ENCODE measurements around the gene CA10.

The CA10 gene

DNA sequence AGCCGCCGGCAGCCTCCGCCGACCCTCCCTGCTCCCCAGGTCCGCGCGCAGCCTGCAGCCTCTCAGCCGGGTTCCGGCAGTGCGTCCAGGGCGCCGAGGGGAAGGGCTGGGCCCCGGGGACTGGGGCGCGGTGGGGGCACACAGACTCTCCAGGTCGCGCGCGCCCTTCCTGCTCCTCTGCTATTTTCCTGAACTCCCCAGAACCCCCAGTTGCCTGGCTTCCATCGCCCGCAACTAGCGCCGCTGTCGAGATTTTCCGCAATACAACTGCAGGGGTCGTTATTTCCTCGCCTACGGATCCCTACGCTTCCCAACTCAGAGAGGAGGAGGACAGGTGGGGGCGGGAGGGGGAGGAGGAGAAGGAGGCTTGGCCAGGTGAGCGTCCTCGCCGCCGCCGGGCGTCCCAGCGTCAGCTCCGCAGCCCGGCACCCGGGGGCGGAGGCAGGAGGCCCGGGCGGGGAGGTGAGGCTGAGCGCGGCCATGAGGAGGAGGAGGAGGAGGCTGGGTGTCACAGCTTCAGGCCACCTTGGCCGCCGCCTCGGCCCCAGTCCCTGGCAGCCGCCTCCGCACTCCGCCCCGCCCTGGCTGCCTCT is at the start of gene CA10:
TSS of gene CA10 (minus strand) at position 265 of the 593 bp plus-strand sequence.
- DNase-seq (ENCODE audit: low spot score), result no peak

DNA sequence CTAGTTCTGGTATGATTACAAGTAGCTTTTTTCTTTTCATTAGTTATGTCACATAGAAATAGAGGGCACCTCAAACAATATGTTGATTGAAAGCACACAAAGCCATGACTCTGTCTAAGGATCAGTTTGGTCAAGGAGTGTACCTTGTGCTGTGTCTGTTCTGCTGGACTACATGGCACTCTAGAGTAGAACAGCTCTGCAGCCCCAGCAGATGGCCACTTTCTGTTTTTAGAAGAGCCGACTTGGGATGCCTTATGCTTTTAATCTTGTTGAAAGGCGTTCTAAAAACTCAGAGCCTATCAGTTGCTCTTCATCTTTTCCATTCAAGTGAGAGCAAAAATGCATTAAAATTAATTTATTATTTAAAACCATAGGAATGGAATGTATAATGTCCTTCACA is 49.3 kb upstream of the CA10 start:
- DNase-seq (ENCODE audit: low spot score), result no peak

- no peak for DNase-seq (ENCODE audit: low spot score)
Observed at GRCh38 chr17:52202520-52203080, 44.1 kb upstream of the CA10 start.

GRCh38 chr17:52201767-52202519 is 43.4 kb upstream of the CA10 start:
- no peak for DNase-seq (ENCODE audit: low spot score)

DNA sequence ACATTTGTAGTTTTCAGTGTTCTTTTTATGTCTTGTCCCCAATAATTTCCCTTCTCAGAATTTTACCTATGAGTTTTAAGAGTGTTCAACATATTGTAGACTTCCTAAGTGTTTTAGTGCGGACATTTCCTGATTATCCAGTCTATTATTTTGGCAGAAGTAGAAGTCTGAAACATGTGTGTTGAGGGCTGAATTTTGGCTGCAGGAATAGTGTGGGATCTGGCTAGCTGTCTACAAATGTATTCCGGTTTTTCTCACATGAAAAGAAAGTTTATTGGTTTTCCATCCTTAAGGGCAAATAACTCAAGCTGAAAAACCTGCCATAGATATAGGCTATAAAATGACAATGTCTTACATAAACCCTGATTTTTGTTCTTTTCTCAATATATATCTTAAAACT is 33.0 kb upstream of the CA10 start:
- no peak for DNase-seq (ENCODE audit: low spot score)

DNA sequence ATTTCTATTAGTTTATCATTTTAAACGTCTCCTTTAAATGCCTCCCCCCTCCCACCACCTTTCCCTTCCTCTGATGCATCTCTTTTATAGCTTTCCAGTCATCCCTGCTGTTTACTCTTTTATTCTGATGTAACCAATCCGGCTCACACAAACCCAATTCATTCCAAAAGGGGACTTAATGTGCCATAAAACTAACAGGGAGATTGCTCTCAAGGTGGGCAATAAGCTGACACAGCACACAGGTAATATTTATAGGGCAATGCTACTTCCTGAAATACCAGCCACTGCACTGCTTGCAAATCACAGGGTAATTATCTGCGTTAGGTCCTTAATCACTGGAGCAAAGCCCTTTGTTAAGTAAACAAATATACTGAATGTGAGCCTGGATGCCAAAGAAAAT is 23.3 kb upstream of the CA10 start:
- no peak for DNase-seq (ENCODE audit: low spot score)

GRCh38 chr17:52178012-52178411 is 19.5 kb upstream of the CA10 start:
- DNase-seq (ENCODE audit: low spot score), result no peak

- DNase-seq (ENCODE audit: low spot score), result no peak
Observed at GRCh38 chr17:52170963-52171572, 12.6 kb upstream of the CA10 start.

GRCh38 chr17:52160136-52160567 is 1.6 kb upstream of the CA10 start:
- no peak for DNase-seq (ENCODE audit: low spot score)

GRCh38 chr17:52159246-52160135 is 977 bp upstream of the CA10 start:
- DNase-seq (ENCODE audit: low spot score), result no peak

- DNase-seq (ENCODE audit: low spot score), result no peak
Observed at GRCh38 chr17:52157603-52158449, 688 bp downstream of the CA10 start.

GRCh38 chr17:52156576-52157570 is 1.6 kb downstream of the CA10 start:
- no peak for DNase-seq (ENCODE audit: low spot score)

DNA sequence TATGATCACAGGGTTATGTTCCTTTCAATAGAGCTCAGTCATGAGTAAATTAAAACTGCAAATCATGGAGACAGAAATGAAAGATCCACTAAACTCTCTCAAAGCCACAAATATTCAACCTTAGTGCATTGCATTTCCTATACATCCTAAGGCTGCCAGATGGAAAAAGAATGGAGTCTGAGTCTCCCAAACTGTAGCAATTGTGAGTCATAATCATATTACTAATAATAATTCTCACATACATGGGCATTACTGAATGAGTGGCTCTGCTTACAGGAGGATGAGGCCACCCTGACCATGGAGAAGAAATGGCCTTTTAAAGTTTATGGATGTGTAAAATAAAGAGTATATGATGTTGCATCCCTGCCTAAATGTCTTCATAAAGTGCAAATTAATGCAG is 3.2 kb downstream of the CA10 start:
- no peak for DNase-seq (ENCODE audit: low spot score)

DNA sequence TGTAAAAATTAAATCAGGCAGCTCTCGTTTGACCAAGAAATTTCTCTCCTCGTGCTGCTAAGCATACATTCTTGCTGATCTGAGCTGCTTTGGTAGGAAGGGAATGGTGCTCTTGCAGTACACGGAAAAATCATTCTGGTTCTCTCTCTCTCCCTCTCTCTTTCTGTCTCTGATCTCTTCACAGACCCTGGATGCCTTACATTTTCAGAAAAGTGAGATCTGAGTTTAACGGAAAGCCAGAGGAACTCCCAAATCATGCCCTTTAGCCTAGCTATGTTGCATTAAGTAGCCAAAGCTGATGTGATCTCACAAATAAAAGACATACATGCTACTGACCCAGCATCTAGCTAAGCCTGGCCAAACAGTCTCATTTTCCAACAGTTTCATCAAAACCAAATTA is 4.0 kb downstream of the CA10 start:
- DNase-seq (ENCODE audit: low spot score), result no peak

GRCh38 chr17:52150935-52151334 is 7.6 kb downstream of the CA10 start:
- DNase-seq (ENCODE audit: low spot score), result no peak

DNA sequence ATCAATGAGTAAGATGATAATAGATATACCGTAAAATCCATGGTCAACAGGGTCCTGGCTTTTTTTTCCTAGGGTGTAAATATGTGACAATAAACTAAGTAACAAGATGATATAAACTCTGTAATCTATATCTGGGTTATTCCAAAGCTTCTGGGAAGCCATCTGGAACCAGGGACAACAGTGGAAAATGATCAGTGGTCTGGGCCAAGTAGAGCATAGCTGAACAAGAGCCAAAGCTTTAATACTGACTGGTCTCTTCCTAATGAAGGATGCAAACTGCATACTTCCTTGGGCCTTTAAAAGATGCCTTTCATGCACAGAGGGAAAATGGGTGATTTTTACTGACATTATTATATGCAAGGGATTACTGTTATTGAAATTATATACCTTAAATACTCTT is 8.9 kb downstream of the CA10 start:
- DNase-seq (ENCODE audit: low spot score), result no peak

- DNase-seq (ENCODE audit: low spot score), result no peak
Observed at GRCh38 chr17:52148969-52149351, 9.6 kb downstream of the CA10 start.

DNA sequence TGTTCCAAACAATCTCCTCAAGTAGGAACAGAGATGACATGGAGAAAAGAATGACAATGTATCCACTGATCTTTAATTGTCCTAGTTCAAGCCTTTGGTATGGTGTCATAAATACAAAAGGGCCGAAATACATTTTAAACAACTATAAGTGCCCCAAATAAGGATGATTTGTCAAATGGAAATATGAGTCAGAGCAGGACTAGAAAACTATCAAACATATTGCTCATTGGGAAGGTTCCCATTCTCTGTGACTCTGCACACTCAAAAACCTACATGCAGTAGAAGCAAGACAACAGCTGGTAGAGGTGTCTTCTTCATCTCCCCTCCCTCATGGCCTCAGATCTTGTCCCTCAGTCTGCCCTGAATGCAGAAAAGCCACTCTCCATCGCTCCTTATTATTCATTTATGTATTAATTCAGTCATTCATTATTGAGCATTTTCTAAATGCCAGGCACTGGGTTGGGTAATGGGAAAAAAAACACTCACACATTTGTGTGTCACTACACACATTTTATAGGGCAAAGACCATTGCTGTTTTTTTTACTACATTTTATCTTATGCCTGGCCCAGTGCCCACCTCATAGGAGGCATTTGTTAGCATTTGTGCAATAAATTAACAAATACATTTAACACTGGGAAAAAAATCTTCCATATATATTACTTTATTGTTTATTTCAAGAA is 10.1 kb downstream of the CA10 start:
- DNase-seq (ENCODE audit: low spot score), result no peak

- no peak for DNase-seq (ENCODE audit: low spot score)
Observed at GRCh38 chr17:52147872-52148271, 10.6 kb downstream of the CA10 start.

Measured in hematopoietic multipotent progenitor cell treated with erythropoietin and hydrocortisone succinate and interleukin-3 and kit ligand, for 15 days (in vitro differentiated cells).